KMS-11 (cell line): ENCODE measurements around the gene MAPK8IP3.

Experiments
- H2AFZ ChIP-seq: fragments of 200-600 bp; sonication (generic); 2 replicates; pipeline ENCODE4 v1.6.1; 2016; ENCODE audit warnings: antibody characterized with exemption, mixed run types, low read depth
- H3K27ac ChIP-seq: fragments of 200-600 bp; sonication (generic); 2 replicates; pipeline ENCODE4 v1.6.1; 2016; ENCODE audit warnings: mild to moderate bottlenecking, mixed run types
- H3K27me3 ChIP-seq: fragments of 200-600 bp; sonication (generic); 2 replicates; pipeline ENCODE4 v1.6.1; 2017; ENCODE audit warnings: mild to moderate bottlenecking, low read depth, mixed run types, moderate library complexity; ENCODE audit not compliant: insufficient read depth
- H3K36me3 ChIP-seq: fragments of 200-600 bp; sonication (generic); 2 replicates; pipeline ENCODE4 v1.6.1; 2017; ENCODE audit warnings: mild to moderate bottlenecking, mixed run types; ENCODE audit not compliant: insufficient read depth
- H3K4me1 ChIP-seq: fragments of 200-600 bp; sonication (generic); 2 replicates; pipeline ENCODE4 v1.6.1; 2016; ENCODE audit warnings: mild to moderate bottlenecking, low read depth, mixed run types; ENCODE audit not compliant: poor library complexity, severe bottlenecking
- H3K4me2 ChIP-seq: fragments of 200-600 bp; sonication (generic); 2 replicates; pipeline ENCODE4 v1.7.0; 2016; ENCODE audit warnings: mild to moderate bottlenecking, mixed run types
- H3K4me3 ChIP-seq: fragments of 200-600 bp; sonication (generic); IDR thresholded peaks from 2 replicates; pipeline ENCODE4 v1.6.1; 2017; ENCODE audit warnings: low read depth, low read length, mixed read lengths; ENCODE audit not compliant: insufficient read depth
- H3K79me2 ChIP-seq: fragments of 200-600 bp; sonication (generic); 2 replicates; pipeline ENCODE4 v1.6.1; 2016; ENCODE audit warnings: low read depth, mixed run types; ENCODE audit not compliant: insufficient read depth
- H3K9ac ChIP-seq: fragments of 200-600 bp; sonication (generic); 2 replicates; pipeline ENCODE4 v1.6.1; 2016; ENCODE audit warnings: mild to moderate bottlenecking, mixed run types
- H4K20me1 ChIP-seq: fragments of 200-600 bp; sonication (generic); 2 replicates; pipeline ENCODE4 v1.6.1; 2016; ENCODE audit warnings: mild to moderate bottlenecking, mixed run types; ENCODE audit not compliant: insufficient read depth
- CTCF ChIP-seq: fragments of 200-600 bp; sonication (generic); conservative IDR thresholded peaks from 2 replicates; pipeline ENCODE4 v1.6.1; 2017; ENCODE audit warnings: low read depth, mild to moderate bottlenecking, antibody characterized with exemption, low read length, moderate library complexity, mixed read lengths

The MAPK8IP3 gene

GRCh38 chr16:1667271-1667670 is 38.7 kb upstream of the MAPK8IP3 start:
- H4K20me1 ChIP-seq: no peaks in the 10 kb centered on the region
- H3K27me3 ChIP-seq: no peaks in the 10 kb centered on the region
- TF ChIP-seq CTCF: no peak
- H3K4me2 ChIP-seq: no peak overlapping the region
- no peak overlapping the region for H3K27ac ChIP-seq
- no peaks in the 10 kb centered on the region for H3K4me1 ChIP-seq
- no peak overlapping the region for H3K9ac ChIP-seq
- H3K4me3 ChIP-seq: no peak overlapping the region
- H3K79me2 ChIP-seq: no peaks in the 10 kb centered on the region
- no peak overlapping the region for H2AFZ ChIP-seq
- H3K36me3 ChIP-seq: no peaks in the 10 kb centered on the region; the same call in 1 of the 2 replicates

- Histone ChIP-seq H3K4me2 (no peak overlapping the region), H4K20me1 (no peaks in the 10 kb centered on the region), H3K27me3 (no peaks in the 10 kb centered on the region), H3K4me1 (no peaks in the 10 kb centered on the region), H3K79me2 (no peaks in the 10 kb centered on the region), H3K4me3 (no peak overlapping the region), H2AFZ (no peak overlapping the region), H3K9ac (no peak overlapping the region), H3K27ac (no peak overlapping the region), H3K36me3 (no peaks in the 10 kb centered on the region; the same call in 1 of the 2 replicates)
- no peak for TF ChIP-seq CTCF
Observed at GRCh38 chr16:1667916-1668315, 38.1 kb upstream of the MAPK8IP3 start.

GRCh38 chr16:1668612-1669319 is 37.2 kb upstream of the MAPK8IP3 start:
- H4K20me1 ChIP-seq: no peaks in the 10 kb centered on the region
- no peak overlapping the region for H3K4me2 ChIP-seq
- H2AFZ ChIP-seq: no peak overlapping the region
- H3K36me3 ChIP-seq: no peaks in the 10 kb centered on the region; the same call in 1 of the 2 replicates
- TF ChIP-seq CTCF: no peak
- H3K4me3 ChIP-seq: no peak overlapping the region
- no peaks in the 10 kb centered on the region for H3K27me3 ChIP-seq
- H3K9ac ChIP-seq: no peak overlapping the region
- H3K79me2 ChIP-seq: no peaks in the 10 kb centered on the region
- no peaks in the 10 kb centered on the region for H3K4me1 ChIP-seq
- no peak overlapping the region for H3K27ac ChIP-seq

GRCh38 chr16:1669698-1670097 is 36.3 kb upstream of the MAPK8IP3 start:
- H3K9ac ChIP-seq: no peak overlapping the region
- no peaks in the 10 kb centered on the region for H3K4me1 ChIP-seq
- no peaks in the 10 kb centered on the region for H3K79me2 ChIP-seq
- H3K4me2 ChIP-seq: no peak overlapping the region
- H3K4me3 ChIP-seq: no peak overlapping the region
- H2AFZ ChIP-seq: no peak overlapping the region
- TF ChIP-seq CTCF: no peak
- H3K36me3 ChIP-seq: no peaks in the 10 kb centered on the region; the same call in 1 of the 2 replicates
- no peak overlapping the region for H3K27ac ChIP-seq
- H4K20me1 ChIP-seq: no peaks in the 10 kb centered on the region
- no peaks in the 10 kb centered on the region for H3K27me3 ChIP-seq
